ENCODE data around the gene NKD1.
A peak's percentile ranks its signal among the peaks of the same experiment; 100 is the strongest.

Gene NKD1

DNA sequence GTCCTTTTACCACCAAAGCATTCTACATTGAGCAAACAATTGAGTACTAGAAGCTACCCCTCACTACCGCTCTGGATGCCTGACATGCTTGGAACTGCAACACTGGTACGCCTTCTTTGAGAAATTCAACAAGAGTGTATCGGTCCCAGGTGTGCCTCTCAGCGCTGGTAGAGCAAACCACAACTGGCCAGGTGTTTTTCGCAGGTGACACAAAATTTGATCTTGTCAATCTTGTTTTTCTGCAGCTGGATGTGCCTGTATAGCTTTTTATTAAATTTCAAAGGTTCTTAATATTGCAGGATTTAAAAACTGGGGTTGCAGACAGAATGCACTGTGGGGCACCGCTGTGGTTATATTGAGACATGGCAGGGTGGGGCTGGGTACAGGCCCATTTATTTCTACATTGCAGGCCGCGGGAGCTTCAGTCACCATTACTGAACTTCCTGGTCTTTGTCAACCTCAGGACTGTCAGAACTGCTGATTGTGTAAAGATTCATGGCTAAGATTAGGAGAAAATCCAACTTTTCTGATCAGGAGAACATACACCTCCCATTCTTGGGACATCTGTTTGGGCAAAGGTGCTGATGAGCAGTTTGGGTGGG is 137.4 kb downstream of the NKD1 start:
- Histone ChIP-seq H3K4me1 (ENCODE audit: control insufficient read depth, low read depth, low read length) (no peaks in the 10 kb centered on the region), H3K9me3 (ENCODE audit: control insufficient read depth, low read depth, low read length) (no peaks in the 10 kb centered on the region), H3K4me3 (ENCODE audit: low read length) (no peak overlapping the region), H3K9ac (ENCODE audit: low read length) (no peak overlapping the region), H3K36me3 (ENCODE audit: control insufficient read depth, low read depth, low read length) (no peaks in the 10 kb centered on the region), H3K27ac (ENCODE audit: low read length) (no peak overlapping the region), H3K27me3 (ENCODE audit: control insufficient read depth, insufficient read depth, low read length) (no peaks in the 10 kb centered on the region)

DNA sequence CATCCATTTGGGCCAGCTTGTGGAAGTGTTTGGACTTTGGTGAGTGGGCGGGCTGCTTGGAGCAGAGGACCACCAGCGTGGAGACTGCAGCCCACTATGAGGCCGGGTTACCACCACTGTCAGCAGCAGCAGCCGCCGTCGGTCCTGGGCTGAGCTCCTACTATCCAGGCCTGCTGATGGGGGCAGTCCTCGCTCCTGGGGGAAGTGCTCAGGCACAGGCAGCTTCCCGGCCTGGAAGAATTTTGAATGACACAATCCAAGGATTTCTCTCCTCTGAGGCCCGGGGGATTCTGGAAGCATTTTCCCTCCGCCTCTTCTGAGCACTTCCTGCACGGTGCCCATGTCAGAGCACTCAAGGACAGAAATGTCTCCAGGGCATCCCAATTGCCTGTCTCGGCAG is 139.9 kb downstream of the NKD1 start:
- H3K4me3 ChIP-seq (ENCODE audit: low read length): no peak overlapping the region
- H3K9ac ChIP-seq (ENCODE audit: low read length): no peak overlapping the region
- no peak overlapping the region for H3K27ac ChIP-seq (ENCODE audit: low read length)
- H3K4me1 ChIP-seq (ENCODE audit: control insufficient read depth, low read depth, low read length): no peaks in the 10 kb centered on the region
- H3K9me3 ChIP-seq (ENCODE audit: control insufficient read depth, low read depth, low read length): no peaks in the 10 kb centered on the region
- peaks cover 10% of the 10 kb centered on the region for H3K27me3 ChIP-seq (ENCODE audit: control insufficient read depth, insufficient read depth, low read length)
- H3K36me3 ChIP-seq (ENCODE audit: control insufficient read depth, low read depth, low read length): no peaks in the 10 kb centered on the region

DNA sequence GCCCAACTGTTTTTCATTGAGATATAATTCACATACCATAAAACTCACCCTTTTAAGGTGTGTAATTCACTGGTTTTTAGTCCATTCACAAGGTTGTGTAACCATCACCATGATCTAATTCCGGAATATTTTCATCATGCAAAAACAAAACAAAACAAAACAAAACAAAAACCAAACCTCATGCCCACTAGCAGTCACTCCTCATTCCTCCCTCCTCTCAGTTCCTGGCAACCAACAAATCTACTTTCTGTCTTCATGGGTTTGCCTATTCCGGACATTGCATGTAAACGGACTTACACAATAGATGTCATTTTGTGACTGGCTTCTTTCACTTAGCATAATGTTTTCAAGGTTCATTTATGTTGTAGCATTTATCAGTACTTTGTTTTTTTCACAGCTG is 140.7 kb downstream of the NKD1 start:
- Histone ChIP-seq H3K4me1 (ENCODE audit: control insufficient read depth, low read depth, low read length) (no peaks in the 10 kb centered on the region), H3K36me3 (ENCODE audit: control insufficient read depth, low read depth, low read length) (no peaks in the 10 kb centered on the region), H3K27ac (ENCODE audit: low read length) (no peak overlapping the region), H3K9ac (ENCODE audit: low read length) (no peak overlapping the region), H3K4me3 (ENCODE audit: low read length) (no peak overlapping the region), H3K9me3 (ENCODE audit: control insufficient read depth, low read depth, low read length) (no peaks in the 10 kb centered on the region), H3K27me3 (ENCODE audit: control insufficient read depth, insufficient read depth, low read length) (peaks cover 16% of the 10 kb centered on the region)

GRCh38 chr16:50690177-50690576 is 142.0 kb downstream of the NKD1 start:
- no peaks in the 10 kb centered on the region for H3K36me3 ChIP-seq (ENCODE audit: control insufficient read depth, low read depth, low read length)
- H3K4me1 ChIP-seq (ENCODE audit: control insufficient read depth, low read depth, low read length): no peaks in the 10 kb centered on the region
- H3K27ac ChIP-seq (ENCODE audit: low read length): no peak overlapping the region
- H3K9me3 ChIP-seq (ENCODE audit: control insufficient read depth, low read depth, low read length): no peaks in the 10 kb centered on the region
- no peak overlapping the region for H3K4me3 ChIP-seq (ENCODE audit: low read length)
- H3K9ac ChIP-seq (ENCODE audit: low read length): no peak overlapping the region
- peaks cover 24% of the 10 kb centered on the region for H3K27me3 ChIP-seq (ENCODE audit: control insufficient read depth, insufficient read depth, low read length)

- Histone ChIP-seq H3K27me3 (ENCODE audit: control insufficient read depth, insufficient read depth, low read length) (peaks cover 24% of the 10 kb centered on the region), H3K4me3 (ENCODE audit: low read length) (no peak overlapping the region), H3K36me3 (ENCODE audit: control insufficient read depth, low read depth, low read length) (no peaks in the 10 kb centered on the region), H3K27ac (ENCODE audit: low read length) (no peak overlapping the region), H3K4me1 (ENCODE audit: control insufficient read depth, low read depth, low read length) (no peaks in the 10 kb centered on the region), H3K9me3 (ENCODE audit: control insufficient read depth, low read depth, low read length) (no peaks in the 10 kb centered on the region), H3K9ac (ENCODE audit: low read length) (no peak overlapping the region)
Observed at GRCh38 chr16:50692644-50692998, 144.4 kb downstream of the NKD1 start.

GRCh38 chr16:50692999-50693781 is 145.0 kb downstream of the NKD1 start, which contains the start of gene NOD2:
Gene NOD2 (plus strand): TSS chr16:50693606. CDS start chr16:50699496, 5,890 bp downstream.
- Histone ChIP-seq H3K4me3 (ENCODE audit: low read length) (peak within 1 kb of the TSS; percentile 50), H3K4me1 (ENCODE audit: control insufficient read depth, low read depth, low read length) (no peaks in the 10 kb centered on the region), H3K27me3 (ENCODE audit: control insufficient read depth, insufficient read depth, low read length) (peaks cover 24% of the 10 kb centered on the region), H3K9ac (ENCODE audit: low read length) (no peak within 1 kb of the TSS), H3K9me3 (ENCODE audit: control insufficient read depth, low read depth, low read length) (no peaks in the 10 kb centered on the region), H3K36me3 (ENCODE audit: control insufficient read depth, low read depth, low read length) (no peaks in the 10 kb centered on the region), H3K27ac (ENCODE audit: low read length) (no peak within 1 kb of the TSS)

GRCh38 chr16:50694206-50694605 is 146.0 kb downstream of the NKD1 start:
- H3K4me3 ChIP-seq (ENCODE audit: low read length): no peak overlapping the region
- H3K9ac ChIP-seq (ENCODE audit: low read length): no peak overlapping the region
- no peak overlapping the region for H3K27ac ChIP-seq (ENCODE audit: low read length)

DNA sequence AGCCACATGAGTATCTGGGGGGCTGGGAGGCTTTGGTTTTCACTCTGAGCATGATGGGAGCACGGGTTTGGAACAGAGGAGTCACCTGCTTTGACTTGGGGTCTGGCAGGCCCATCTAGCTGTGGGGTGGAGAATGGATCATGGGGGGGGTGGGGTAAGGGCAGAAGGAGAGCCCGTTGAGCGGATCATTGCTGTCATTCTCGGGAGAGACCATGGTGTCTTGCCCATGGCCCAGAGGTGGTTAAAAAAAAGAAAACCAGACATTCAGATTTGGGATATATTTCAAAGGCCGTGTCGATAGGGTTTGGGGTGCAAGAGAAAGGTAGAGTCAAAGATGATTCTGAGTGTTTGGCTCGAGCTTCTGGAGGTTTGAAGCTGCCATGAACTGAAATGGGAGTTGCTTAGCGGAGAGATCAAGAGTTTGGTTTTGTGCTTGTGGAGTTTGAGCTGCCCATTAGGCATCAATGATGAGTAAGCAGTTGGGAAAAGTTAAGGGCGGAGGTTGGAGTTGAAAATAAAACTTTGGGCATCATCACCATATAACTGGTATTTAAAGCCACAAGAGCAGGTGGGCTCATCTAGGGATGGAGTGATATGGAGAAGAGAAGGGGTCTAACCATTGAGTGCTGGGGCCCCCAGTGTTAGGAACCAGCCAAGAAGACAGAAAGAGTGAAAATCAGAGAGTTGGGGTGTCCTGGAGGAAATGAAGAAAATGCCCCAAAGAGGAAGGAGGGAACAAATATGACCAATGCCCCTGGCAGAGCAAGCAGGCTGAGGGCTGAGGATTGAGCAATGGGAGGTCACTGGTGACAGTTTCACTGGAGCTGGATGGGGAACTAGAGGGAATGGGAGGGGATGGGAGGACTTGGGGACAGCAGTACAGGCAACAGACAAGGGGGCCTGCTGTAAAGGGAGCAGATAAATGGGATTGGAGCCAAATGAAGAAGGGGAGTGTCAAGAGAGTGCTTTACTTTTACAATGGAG is 147.1 kb downstream of the NKD1 start:
- no peak overlapping the region for H3K9ac ChIP-seq (ENCODE audit: low read length)
- H3K27me3 ChIP-seq (ENCODE audit: control insufficient read depth, insufficient read depth, low read length): peaks cover 24% of the 10 kb centered on the region
- no peaks in the 10 kb centered on the region for H3K4me1 ChIP-seq (ENCODE audit: control insufficient read depth, low read depth, low read length)
- H3K9me3 ChIP-seq (ENCODE audit: control insufficient read depth, low read depth, low read length): no peaks in the 10 kb centered on the region
- no peak overlapping the region for H3K4me3 ChIP-seq (ENCODE audit: low read length)
- no peak overlapping the region for H3K27ac ChIP-seq (ENCODE audit: low read length)
- no peaks in the 10 kb centered on the region for H3K36me3 ChIP-seq (ENCODE audit: control insufficient read depth, low read depth, low read length)

More at GRCh38 chr16:50694206-50694605, 146.0 kb downstream of the NKD1 start:
- H3K9me3 ChIP-seq (ENCODE audit: control insufficient read depth, low read depth, low read length): no peaks in the 10 kb centered on the region
- H3K36me3 ChIP-seq (ENCODE audit: control insufficient read depth, low read depth, low read length): no peaks in the 10 kb centered on the region
- no peaks in the 10 kb centered on the region for H3K4me1 ChIP-seq (ENCODE audit: control insufficient read depth, low read depth, low read length)
- peaks cover 24% of the 10 kb centered on the region for H3K27me3 ChIP-seq (ENCODE audit: control insufficient read depth, insufficient read depth, low read length)

GRCh38 chr16:50696126-50696525 is 147.9 kb downstream of the NKD1 start:
- H3K9ac ChIP-seq (ENCODE audit: low read length): no peak overlapping the region

DNA sequence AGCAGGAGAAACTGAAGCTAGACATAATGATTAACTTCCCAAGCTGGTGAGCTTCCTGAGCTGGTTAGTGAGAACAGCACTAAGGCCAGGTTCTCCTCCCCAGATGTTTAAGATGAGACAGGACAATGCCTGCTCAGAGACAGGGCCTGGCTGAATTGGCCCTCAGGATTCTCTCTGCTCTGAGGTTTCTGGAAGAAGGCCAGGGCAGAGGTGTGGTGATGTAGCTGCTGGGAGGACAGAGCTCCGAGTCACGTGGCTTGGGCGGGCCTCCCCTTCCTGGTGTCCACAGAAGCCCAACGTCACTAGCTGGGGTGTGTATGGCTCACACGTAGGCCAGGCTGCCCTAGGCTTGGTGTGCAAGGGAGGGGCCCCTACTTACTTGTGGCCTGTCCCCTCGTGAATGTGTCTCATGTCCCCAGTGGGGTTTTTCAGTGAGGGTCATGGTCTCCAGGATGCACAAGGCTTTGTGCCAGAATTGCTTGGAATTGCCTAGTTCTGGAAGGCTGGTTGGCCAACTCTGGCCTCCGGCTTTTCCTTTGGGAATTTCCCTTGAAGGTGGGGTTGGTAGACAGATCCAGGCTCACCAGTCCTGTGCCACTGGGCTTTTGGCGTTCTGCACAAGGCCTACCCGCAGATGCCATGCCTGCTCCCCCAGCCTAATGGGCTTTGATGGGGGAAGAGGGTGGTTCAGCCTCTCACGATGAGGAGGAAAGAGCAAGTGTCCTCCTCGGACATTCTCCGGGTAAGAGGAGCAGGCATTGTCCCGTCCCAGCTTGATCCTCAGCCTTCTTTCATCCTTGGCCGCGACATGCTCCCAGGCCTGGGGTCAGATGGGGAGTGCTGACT is 148.6 kb downstream of the NKD1 start:
- Histone ChIP-seq H3K9me3 (ENCODE audit: control insufficient read depth, low read depth, low read length) (no peaks in the 10 kb centered on the region), H3K4me1 (ENCODE audit: control insufficient read depth, low read depth, low read length) (no peaks in the 10 kb centered on the region), H3K27me3 (ENCODE audit: control insufficient read depth, insufficient read depth, low read length) (peaks cover 24% of the 10 kb centered on the region), H3K4me3 (ENCODE audit: low read length) (no peak overlapping the region), H3K9ac (ENCODE audit: low read length) (no peak overlapping the region), H3K36me3 (ENCODE audit: control insufficient read depth, low read depth, low read length) (no peaks in the 10 kb centered on the region), H3K27ac (ENCODE audit: low read length) (no peak overlapping the region)

More at GRCh38 chr16:50696126-50696525, 147.9 kb downstream of the NKD1 start:
- H3K27ac ChIP-seq (ENCODE audit: low read length): no peak overlapping the region
- no peaks in the 10 kb centered on the region for H3K4me1 ChIP-seq (ENCODE audit: control insufficient read depth, low read depth, low read length)
- H3K4me3 ChIP-seq (ENCODE audit: low read length): no peak overlapping the region
- no peaks in the 10 kb centered on the region for H3K36me3 ChIP-seq (ENCODE audit: control insufficient read depth, low read depth, low read length)
- no peaks in the 10 kb centered on the region for H3K9me3 ChIP-seq (ENCODE audit: control insufficient read depth, low read depth, low read length)
- peaks cover 24% of the 10 kb centered on the region for H3K27me3 ChIP-seq (ENCODE audit: control insufficient read depth, insufficient read depth, low read length)

GRCh38 chr16:50697421-50697715 is 149.2 kb downstream of the NKD1 start:
- H3K4me3 ChIP-seq (ENCODE audit: low read length): no peak overlapping the region
- H3K4me1 ChIP-seq (ENCODE audit: control insufficient read depth, low read depth, low read length): no peaks in the 10 kb centered on the region
- peaks cover 21% of the 10 kb centered on the region for H3K27me3 ChIP-seq (ENCODE audit: control insufficient read depth, insufficient read depth, low read length)
- no peaks in the 10 kb centered on the region for H3K36me3 ChIP-seq (ENCODE audit: control insufficient read depth, low read depth, low read length)
- H3K9ac ChIP-seq (ENCODE audit: low read length): no peak overlapping the region
- no peaks in the 10 kb centered on the region for H3K9me3 ChIP-seq (ENCODE audit: control insufficient read depth, low read depth, low read length)
- no peak overlapping the region for H3K27ac ChIP-seq (ENCODE audit: low read length)
